WTC11 (cell line): ENCODE results near the gene HMGB1. TPM values are rescaled to one million over a fixed set of nuclear protein-coding genes. Genes with fewer than 3 reads are reported as not detected.

ENCODE experiments used
- AR ChIP-seq: fragments of 250-450 bp; sonication (Bioruptor Pico); IDR thresholded peaks from 2 replicates; pipeline ENCODE4 v1.9.0; 2021; ENCODE audit warnings: mild to moderate bottlenecking
- ATF1 ChIP-seq: sonication (generic); formaldehyde crosslinking; IDR thresholded peaks from 2 replicates; pipeline ENCODE4 v1.8.1; 2023; ENCODE audit warnings: mild to moderate bottlenecking, moderate library complexity, missing genetic modification reagents
- ATF2 ChIP-seq: sonication (generic); formaldehyde crosslinking; IDR thresholded peaks from 2 replicates; pipeline ENCODE4 v1.8.1; 2022; ENCODE audit warnings: low read depth, missing genetic modification reagents, borderline replicate concordance
- CREB1 ChIP-seq: sonication (generic); formaldehyde crosslinking; IDR thresholded peaks from 2 replicates; pipeline ENCODE4 v1.8.0; 2023; ENCODE audit warnings: mild to moderate bottlenecking, missing genetic modification reagents
- E2F1 ChIP-seq: sonication (generic); formaldehyde crosslinking; IDR thresholded peaks from 2 replicates; pipeline ENCODE4 v1.8.0; 2022; ENCODE audit warnings: mild to moderate bottlenecking, missing genetic modification reagents
- ESRRA ChIP-seq: sonication (generic); formaldehyde crosslinking; IDR thresholded peaks from 2 replicates; pipeline ENCODE4 v1.8.1; 2022; ENCODE audit warnings: mild to moderate bottlenecking, missing genetic modification reagents, borderline replicate concordance
- FOXK1 ChIP-seq: sonication (generic); formaldehyde crosslinking; IDR thresholded peaks from 2 replicates; pipeline ENCODE4 v1.8.0; 2022; ENCODE audit warnings: mild to moderate bottlenecking, moderate library complexity, missing genetic modification reagents
- IRF1 ChIP-seq: sonication (generic); formaldehyde crosslinking; IDR thresholded peaks from 2 replicates; pipeline ENCODE4 v1.8.0; 2023; ENCODE audit warnings: missing genetic modification reagents
- JAZF1 ChIP-seq: fragments of 250-450 bp; sonication (Bioruptor Pico); IDR thresholded peaks from 2 replicates; pipeline ENCODE4 v1.9.0; 2021; ENCODE audit warnings: moderate library complexity, mild to moderate bottlenecking, inconsistent platforms
- JUN ChIP-seq: sonication (generic); formaldehyde crosslinking; IDR thresholded peaks from 2 replicates; pipeline ENCODE4 v1.8.0; 2023; ENCODE audit warnings: mild to moderate bottlenecking, missing genetic modification reagents
- NFYB ChIP-seq: sonication (generic); formaldehyde crosslinking; conservative IDR thresholded peaks from 2 replicates; pipeline ENCODE4 v1.8.0; 2022; ENCODE audit warnings: low read depth, missing genetic modification reagents
- PRDM15 ChIP-seq: sonication (generic); formaldehyde crosslinking; IDR thresholded peaks from 2 replicates; pipeline ENCODE4 v1.8.0; 2022; ENCODE audit warnings: missing genetic modification reagents
- PRRX2 ChIP-seq: fragments of 250-450 bp; sonication (Bioruptor Pico); IDR thresholded peaks from 2 replicates; pipeline ENCODE4 v1.8.0; 2021; ENCODE audit warnings: mild to moderate bottlenecking
- TP53 ChIP-seq: sonication (generic); formaldehyde crosslinking; IDR thresholded peaks from 2 replicates; pipeline ENCODE4 v1.8.1; 2023; ENCODE audit warnings: mild to moderate bottlenecking, missing genetic modification reagents
- USF1 ChIP-seq: sonication (generic); formaldehyde crosslinking; IDR thresholded peaks from 2 replicates; pipeline ENCODE4 v1.8.0; 2022; ENCODE audit warnings: mild to moderate bottlenecking, missing genetic modification reagents
- ZBTB43 ChIP-seq: sonication (generic); formaldehyde crosslinking; IDR thresholded peaks from 2 replicates; pipeline ENCODE4 v1.8.1; 2023; ENCODE audit warnings: mild to moderate bottlenecking, missing genetic modification reagents
- ZNF121 ChIP-seq: sonication (generic); formaldehyde crosslinking; IDR thresholded peaks from 2 replicates; pipeline ENCODE4 v1.8.0; 2023; ENCODE audit warnings: missing genetic modification reagents
- ZNF138 ChIP-seq: sonication (generic); formaldehyde crosslinking; conservative IDR thresholded peaks from 2 replicates; pipeline ENCODE4 v1.8.1; 2022; ENCODE audit warnings: mild to moderate bottlenecking, moderate library complexity, missing genetic modification reagents
- ZNF232 ChIP-seq: sonication (generic); formaldehyde crosslinking; IDR thresholded peaks from 2 replicates; pipeline ENCODE4 v1.8.0; 2022; ENCODE audit warnings: mild to moderate bottlenecking, missing genetic modification reagents
- ZNF416 ChIP-seq: fragments of 250-450 bp; sonication (Bioruptor Pico); IDR thresholded peaks from 2 replicates; pipeline ENCODE4 v1.9.0; 2021; ENCODE audit warnings: mild to moderate bottlenecking, inconsistent platforms
- ZNF425 ChIP-seq: fragments of 250-450 bp; sonication (Bioruptor Pico); conservative IDR thresholded peaks from 2 replicates; pipeline ENCODE4 v1.9.0; 2021; ENCODE audit warnings: mild to moderate bottlenecking
- total RNA-seq: library from RNA; stranded (reverse); gene quantifications from 3 replicates; pipeline ENCODE4 v1.2.3, GENCODE V29; 2021

Gene HMGB1
- total RNA-seq, 1 experiment from 2014 or later = 640 TPM

- TF ChIP-seq ZNF425 (CRISPR knock-in tag) (no peak), TP53 (CRISPR knock-in tag) (peak; percentile 86), E2F1 (CRISPR knock-in tag) (peak; percentile 94), ZNF232 (CRISPR knock-in tag) (peak; percentile 86), AR (CRISPR knock-in tag) (no peak), ZNF416 (CRISPR knock-in tag) (no peak), ATF1 (CRISPR knock-in tag) (no peak), JUN (CRISPR knock-in tag) (0 out of 2 replicates have a peak, but pooled peaks have one; percentile 45), FOXK1 (CRISPR knock-in tag) (peak; percentile 90), NFYB (CRISPR knock-in tag) (no peak), USF1 (peak; percentile 88), ZNF121 (CRISPR knock-in tag) (no peak), ATF2 (CRISPR knock-in tag) (no peak), PRRX2 (CRISPR knock-in tag) (no peak), CREB1 (0 out of 2 replicates have a peak, but pooled peaks have one; percentile 73), JAZF1 (CRISPR knock-in tag) (no peak), PRDM15 (CRISPR knock-in tag) (no peak), IRF1 (CRISPR knock-in tag) (peak; percentile 89), ZNF138 (CRISPR knock-in tag) (peak; percentile 87; the same call in 1 of the 2 replicates), ESRRA (CRISPR knock-in tag) (peak; percentile 84; the same call in 1 of the 2 replicates), ZBTB43 (peak; percentile 94)
Observed at GRCh38 chr13:30408319-30409101, 57.2 kb downstream of the HMGB1 start (continued).
